ENCODE results near the gene PRRT4.

PRRT4 gene

GRCh38 chr7:128364166-128364870 lies 2.8 kb upstream of the PRRT4 start:
- H3K4me1 ChIP-seq (ENCODE audit: insufficient read depth, low read length), result peaks cover 10% of the 10 kb centered on the region
- no peak overlapping the region for H3K27ac ChIP-seq (ENCODE audit: low read depth, low read length)
- H3K27me3 ChIP-seq (ENCODE audit: control insufficient read depth in 1 of 2, insufficient read depth in 2 of 2, low read length in 2 of 2), result peaks cover 0 to 6% of the 10 kb centered on the region in 2 donors
- no peak overlapping the region for H3K4me3 ChIP-seq (ENCODE audit: low read depth in 1 of 2, low read length in 2 of 2)
- H3K36me3 ChIP-seq (ENCODE audit: insufficient read depth, low read length), result no peaks in the 10 kb centered on the region
- no peaks in the 10 kb centered on the region for H3K9me3 ChIP-seq (ENCODE audit: low read length)
- no peak overlapping the region for H3K9ac ChIP-seq (ENCODE audit: low read length)

GRCh38 chr7:128363261-128363721 lies 1.8 kb upstream of the PRRT4 start:
- Histone ChIP-seq H3K4me3 (ENCODE audit: low read depth in 1 of 2, low read length in 2 of 2) (no peak overlapping the region), H3K36me3 (ENCODE audit: insufficient read depth, low read length) (no peaks in the 10 kb centered on the region), H3K9me3 (ENCODE audit: low read length) (no peaks in the 10 kb centered on the region), H3K4me1 (ENCODE audit: insufficient read depth, low read length) (peaks cover 10% of the 10 kb centered on the region), H3K27ac (ENCODE audit: low read depth, low read length) (no peak overlapping the region), H3K27me3 (ENCODE audit: control insufficient read depth in 1 of 2, insufficient read depth in 2 of 2, low read length in 2 of 2) (peaks cover 0 to 6% of the 10 kb centered on the region in 2 donors), H3K9ac (ENCODE audit: low read length) (no peak overlapping the region)

- no peak overlapping the region for H3K9ac ChIP-seq (ENCODE audit: low read length)
- H3K36me3 ChIP-seq (ENCODE audit: insufficient read depth, low read length), result no peaks in the 10 kb centered on the region
- H3K4me1 ChIP-seq (ENCODE audit: insufficient read depth, low read length), result peaks cover 10% of the 10 kb centered on the region
- H3K4me3 ChIP-seq (ENCODE audit: low read depth in 1 of 2, low read length in 2 of 2), result no peak overlapping the region
- no peak overlapping the region for H3K27ac ChIP-seq (ENCODE audit: low read depth, low read length)
- H3K27me3 ChIP-seq (ENCODE audit: control insufficient read depth in 1 of 2, insufficient read depth in 2 of 2, low read length in 2 of 2), result peaks cover 0 to 6% of the 10 kb centered on the region in 2 donors
- no peaks in the 10 kb centered on the region for H3K9me3 ChIP-seq (ENCODE audit: low read length)
Observed at GRCh38 chr7:128362670-128363069, 1.2 kb upstream of the PRRT4 start.

- H3K9ac ChIP-seq (ENCODE audit: low read length), result no peak overlapping the region
- no peaks in the 10 kb centered on the region for H3K9me3 ChIP-seq (ENCODE audit: low read length)
- no peaks in the 10 kb centered on the region for H3K36me3 ChIP-seq (ENCODE audit: insufficient read depth, low read length)
- H3K27me3 ChIP-seq (ENCODE audit: control insufficient read depth in 1 of 2, insufficient read depth in 2 of 2, low read length in 2 of 2), result peaks cover 0 to 6% of the 10 kb centered on the region in 2 donors
- H3K4me3 ChIP-seq (ENCODE audit: low read depth in 1 of 2, low read length in 2 of 2), result no peak overlapping the region
- peaks cover 10% of the 10 kb centered on the region for H3K4me1 ChIP-seq (ENCODE audit: insufficient read depth, low read length)
- no peak overlapping the region for H3K27ac ChIP-seq (ENCODE audit: low read depth, low read length)
Observed at GRCh38 chr7:128360359-128360678, 1.2 kb downstream of the PRRT4 start.

- H3K27me3 ChIP-seq (ENCODE audit: control insufficient read depth in 1 of 2, insufficient read depth in 2 of 2, low read length in 2 of 2), result peaks cover 0 to 6% of the 10 kb centered on the region in 2 donors
- H3K4me1 ChIP-seq (ENCODE audit: insufficient read depth, low read length), result peaks cover 10% of the 10 kb centered on the region
- H3K9me3 ChIP-seq (ENCODE audit: low read length), result no peaks in the 10 kb centered on the region
- no peak overlapping the region for H3K27ac ChIP-seq (ENCODE audit: low read depth, low read length)
- H3K4me3 ChIP-seq (ENCODE audit: low read depth in 1 of 2, low read length in 2 of 2), result no peak overlapping the region
- H3K36me3 ChIP-seq (ENCODE audit: insufficient read depth, low read length), result no peaks in the 10 kb centered on the region
- H3K9ac ChIP-seq (ENCODE audit: low read length), result no peak overlapping the region
Observed at GRCh38 chr7:128359939-128360338, 1.6 kb downstream of the PRRT4 start.

GRCh38 chr7:128359336-128359735 lies 2.2 kb downstream of the PRRT4 start:
- no peak overlapping the region for H3K27ac ChIP-seq (ENCODE audit: low read depth, low read length)
- H3K9me3 ChIP-seq (ENCODE audit: low read length), result no peaks in the 10 kb centered on the region
- H3K4me1 ChIP-seq (ENCODE audit: insufficient read depth, low read length), result peaks cover 10% of the 10 kb centered on the region
- H3K36me3 ChIP-seq (ENCODE audit: insufficient read depth, low read length), result no peaks in the 10 kb centered on the region
- H3K27me3 ChIP-seq (ENCODE audit: control insufficient read depth in 1 of 2, insufficient read depth in 2 of 2, low read length in 2 of 2), result peaks cover 0 to 4% of the 10 kb centered on the region in 2 donors
- H3K4me3 ChIP-seq (ENCODE audit: low read depth in 1 of 2, low read length in 2 of 2), result no peak overlapping the region
- no peak overlapping the region for H3K9ac ChIP-seq (ENCODE audit: low read length)

GRCh38 chr7:128358233-128358632 lies 3.3 kb downstream of the PRRT4 start:
- Histone ChIP-seq H3K4me3 (ENCODE audit: low read depth in 1 of 2, low read length in 2 of 2) (no peak overlapping the region), H3K36me3 (ENCODE audit: insufficient read depth, low read length) (no peaks in the 10 kb centered on the region), H3K27ac (ENCODE audit: low read depth, low read length) (no peak overlapping the region), H3K9ac (ENCODE audit: low read length) (no peak overlapping the region), H3K9me3 (ENCODE audit: low read length) (no peaks in the 10 kb centered on the region), H3K27me3 (ENCODE audit: control insufficient read depth in 1 of 2, insufficient read depth in 2 of 2, low read length in 2 of 2) (peaks cover 7% of the 10 kb centered on the region in 2 donors), H3K4me1 (ENCODE audit: insufficient read depth, low read length) (peaks cover 10% of the 10 kb centered on the region)

GRCh38 chr7:128357217-128357613 lies 4.3 kb downstream of the PRRT4 start:
- H3K4me1 ChIP-seq (ENCODE audit: insufficient read depth, low read length), result peaks cover 10% of the 10 kb centered on the region
- peaks cover 9 to 17% of the 10 kb centered on the region in 2 donors for H3K27me3 ChIP-seq (ENCODE audit: control insufficient read depth in 1 of 2, insufficient read depth in 2 of 2, low read length in 2 of 2)
- no peaks in the 10 kb centered on the region for H3K36me3 ChIP-seq (ENCODE audit: insufficient read depth, low read length)
- no peak overlapping the region for H3K9ac ChIP-seq (ENCODE audit: low read length)
- H3K4me3 ChIP-seq (ENCODE audit: low read depth in 1 of 2, low read length in 2 of 2), result no peak overlapping the region
- H3K27ac ChIP-seq (ENCODE audit: low read depth, low read length), result no peak overlapping the region
- no peaks in the 10 kb centered on the region for H3K9me3 ChIP-seq (ENCODE audit: low read length)

GRCh38 chr7:128356546-128357216 lies 4.8 kb downstream of the PRRT4 start:
- Histone ChIP-seq H3K4me1 (ENCODE audit: insufficient read depth, low read length) (peaks cover 5% of the 10 kb centered on the region), H3K4me3 (ENCODE audit: low read depth in 1 of 2, low read length in 2 of 2) (no peak overlapping the region), H3K9me3 (ENCODE audit: low read length) (no peaks in the 10 kb centered on the region), H3K9ac (ENCODE audit: low read length) (no peak overlapping the region), H3K27ac (ENCODE audit: low read depth, low read length) (no peak overlapping the region), H3K27me3 (ENCODE audit: control insufficient read depth in 1 of 2, insufficient read depth in 2 of 2, low read length in 2 of 2) (peaks cover 9 to 18% of the 10 kb centered on the region in 2 donors), H3K36me3 (ENCODE audit: insufficient read depth, low read length) (no peaks in the 10 kb centered on the region)

- no peaks in the 10 kb centered on the region for H3K9me3 ChIP-seq (ENCODE audit: low read length)
- H3K27me3 ChIP-seq (ENCODE audit: control insufficient read depth in 1 of 2, insufficient read depth in 2 of 2, low read length in 2 of 2), result peaks cover 9 to 33% of the 10 kb centered on the region in 2 donors
- H3K9ac ChIP-seq (ENCODE audit: low read length), result no peak overlapping the region
- H3K27ac ChIP-seq (ENCODE audit: low read depth, low read length), result no peak overlapping the region
- H3K4me1 ChIP-seq (ENCODE audit: insufficient read depth, low read length), result no peaks in the 10 kb centered on the region
- H3K36me3 ChIP-seq (ENCODE audit: insufficient read depth, low read length), result no peaks in the 10 kb centered on the region
- H3K4me3 ChIP-seq (ENCODE audit: low read depth in 1 of 2, low read length in 2 of 2), result no peak overlapping the region
Observed at GRCh38 chr7:128353610-128354009, 7.9 kb downstream of the PRRT4 start.

GRCh38 chr7:128353189-128353588 lies 8.3 kb downstream of the PRRT4 start:
- Histone ChIP-seq H3K4me1 (ENCODE audit: insufficient read depth, low read length) (no peaks in the 10 kb centered on the region), H3K4me3 (ENCODE audit: low read depth in 1 of 2, low read length in 2 of 2) (no peak overlapping the region), H3K27ac (ENCODE audit: low read depth, low read length) (no peak overlapping the region), H3K9ac (ENCODE audit: low read length) (no peak overlapping the region), H3K27me3 (ENCODE audit: control insufficient read depth in 1 of 2, insufficient read depth in 2 of 2, low read length in 2 of 2) (peaks cover 9 to 33% of the 10 kb centered on the region in 2 donors), H3K9me3 (ENCODE audit: low read length) (no peaks in the 10 kb centered on the region), H3K36me3 (ENCODE audit: insufficient read depth, low read length) (no peaks in the 10 kb centered on the region)

- Histone ChIP-seq H3K9ac (ENCODE audit: low read length) (no peak overlapping the region), H3K4me3 (ENCODE audit: low read depth in 1 of 2, low read length in 2 of 2) (no peak overlapping the region), H3K36me3 (ENCODE audit: insufficient read depth, low read length) (no peaks in the 10 kb centered on the region), H3K27ac (ENCODE audit: low read depth, low read length) (no peak overlapping the region), H3K9me3 (ENCODE audit: low read length) (no peaks in the 10 kb centered on the region), H3K27me3 (ENCODE audit: control insufficient read depth in 1 of 2, insufficient read depth in 2 of 2, low read length in 2 of 2) (peaks cover 9 to 33% of the 10 kb centered on the region in 2 donors), H3K4me1 (ENCODE audit: insufficient read depth, low read length) (no peaks in the 10 kb centered on the region)
Observed at GRCh38 chr7:128352636-128353035, 8.9 kb downstream of the PRRT4 start.

Measured in muscle layer of colon (tissue), 2 donors.